HEK293 (cell line): ENCODE measurements around the gene ARHGAP6.

Source experiments
- CTCF ChIA-PET: fragments of 350-600 bp; formaldehyde crosslinking; extraction: SDS; loops from one replicate; lab custom pipeline; 2021; ENCODE audit warnings: antibody characterized with exemption; lab: Yijun Ruan, JAX
- POLR2A ChIA-PET: fragments of 300-600 bp; formaldehyde crosslinking; extraction: SDS; loops from one replicate; lab custom pipeline; 2020; ENCODE audit warnings: antibody characterized with exemption, inconsistent platforms; lab: Yijun Ruan, JAX
- H3K27ac ChIP-seq: fragments of 200-500 bp; sonication (Bioruptor generic); 2 replicates; pipeline ENCODE4 v1.5.1; 2014; ENCODE audit warnings: low read depth, low read length, control low read depth, inconsistent platforms; ENCODE audit errors: extremely low read depth
- H3K36me3 ChIP-seq, 2 experiments: fragments of 200-500 bp in 1 of 2; sonication (Bioruptor generic) in 1 of 2; 1 replicate in 1 of 2; 2 replicates in 1 of 2; pipeline ENCODE4 v1.5.1; 2014 to 2017; ENCODE audit warnings: inconsistent platforms in 2 of 2, low read length in 2 of 2; ENCODE audit not compliant: control insufficient read depth in 2 of 2, insufficient read depth in 1 of 2
- H3K4me1 ChIP-seq: fragments of 200-500 bp; sonication (Bioruptor generic); 2 replicates; pipeline ENCODE4 v1.5.1; 2014; ENCODE audit warnings: mild to moderate bottlenecking, low read length, inconsistent platforms; ENCODE audit not compliant: control insufficient read depth, insufficient read depth
- H3K4me3 ChIP-seq: 2 replicates; pipeline ENCODE4 v1.5.1; 2011; ENCODE audit warnings: low read depth, mild to moderate bottlenecking, control low read depth, low read length, moderate library complexity
- H3K9me3 ChIP-seq: fragments of 200-500 bp; sonication (Bioruptor generic); 2 replicates; pipeline ENCODE4 v1.5.1; 2014; ENCODE audit warnings: low read depth, low read length, inconsistent platforms; ENCODE audit not compliant: control insufficient read depth, insufficient read depth
- KLF16 ChIP-seq: fragments of 450-650 bp; formaldehyde crosslinking; IDR thresholded peaks from 2 replicates; pipeline ENCODE4 v1.5.1; 2017; ENCODE audit warnings: missing biosample characterization, missing genetic modification characterization
- KLF8 ChIP-seq: fragments of 450-650 bp; formaldehyde crosslinking; IDR thresholded peaks from 2 replicates; pipeline ENCODE4 v1.5.1; 2016; ENCODE audit warnings: missing biosample characterization, missing genetic modification characterization
- OVOL3 ChIP-seq: fragments of 450-650 bp; formaldehyde crosslinking; IDR thresholded peaks from 2 replicates; pipeline ENCODE4 v1.5.1; 2016; ENCODE audit warnings: missing biosample characterization, missing genetic modification characterization
- PRDM1 ChIP-seq: fragments of 450-650 bp; formaldehyde crosslinking; IDR thresholded peaks from 2 replicates; pipeline ENCODE4; 2016; ENCODE audit warnings: missing biosample characterization, missing genetic modification characterization
- SP2 ChIP-seq: fragments of 450-650 bp; formaldehyde crosslinking; IDR thresholded peaks from 2 replicates; pipeline ENCODE4 v1.5.1; 2016; ENCODE audit warnings: missing biosample characterization, missing genetic modification characterization
- ZBTB1 ChIP-seq: fragments of 450-650 bp; formaldehyde crosslinking; IDR thresholded peaks from 2 replicates; pipeline ENCODE4 v1.5.1; 2016; ENCODE audit warnings: missing biosample characterization, missing genetic modification characterization
- ZBTB48 ChIP-seq: fragments of 450-650 bp; formaldehyde crosslinking; IDR thresholded peaks from 2 replicates; pipeline ENCODE4 v1.5.1; 2016; ENCODE audit warnings: missing biosample characterization, missing genetic modification characterization
- ZBTB49 ChIP-seq: fragments of 450-650 bp; formaldehyde crosslinking; IDR thresholded peaks from 2 replicates; pipeline ENCODE4 v1.5.1; 2016; ENCODE audit warnings: missing biosample characterization, missing genetic modification characterization, low read depth
- ZBTB6 ChIP-seq: fragments of 450-650 bp; formaldehyde crosslinking; IDR thresholded peaks from 2 replicates; pipeline ENCODE4 v1.5.1; 2017; ENCODE audit warnings: missing biosample characterization, missing genetic modification characterization
- ZBTB8A ChIP-seq: fragments of 450-650 bp; formaldehyde crosslinking; IDR thresholded peaks from 2 replicates; pipeline ENCODE4 v1.5.1; 2016; ENCODE audit warnings: missing biosample characterization, missing genetic modification characterization
- ZNF23 ChIP-seq: fragments of 450-650 bp; formaldehyde crosslinking; IDR thresholded peaks from 2 replicates; pipeline ENCODE4 v1.5.1; 2016; ENCODE audit warnings: missing biosample characterization, missing genetic modification characterization, borderline replicate concordance
- ZNF473 ChIP-seq: fragments of 450-650 bp; formaldehyde crosslinking; IDR thresholded peaks from 2 replicates; pipeline ENCODE4 v1.5.1; 2017; ENCODE audit warnings: missing biosample characterization, missing genetic modification characterization
- ZNF501 ChIP-seq: fragments of 450-650 bp; formaldehyde crosslinking; IDR thresholded peaks from 2 replicates; pipeline ENCODE4 v1.5.1; 2016; ENCODE audit warnings: missing biosample characterization, missing genetic modification characterization
- ZNF510 ChIP-seq: fragments of 450-650 bp; formaldehyde crosslinking; IDR thresholded peaks from 2 replicates; pipeline ENCODE4 v1.5.1; 2018; ENCODE audit warnings: mild to moderate bottlenecking, missing genetic modification characterization, missing biosample characterization; ENCODE audit not compliant: insufficient replicate concordance
- ZNF629 ChIP-seq: fragments of 450-650 bp; formaldehyde crosslinking; IDR thresholded peaks from 2 replicates; pipeline ENCODE4 v1.5.1; 2017; ENCODE audit warnings: missing biosample characterization, missing genetic modification characterization
- ZNF776 ChIP-seq: fragments of 450-650 bp; formaldehyde crosslinking; IDR thresholded peaks from 2 replicates; pipeline ENCODE4 v1.5.0; 2017; ENCODE audit warnings: missing biosample characterization, missing genetic modification characterization, borderline replicate concordance
- TF ChIP-seq, protein P1 (sequence below): fragments of 450-650 bp; formaldehyde crosslinking; IDR thresholded peaks from 2 replicates; pipeline ENCODE4 v1.5.1; 2017; ENCODE audit warnings: missing biosample characterization, missing genetic modification characterization
- TF ChIP-seq, protein P2 (sequence below): fragments of 450-650 bp; formaldehyde crosslinking; IDR thresholded peaks from 2 replicates; pipeline ENCODE4 v1.5.1; 2016; ENCODE audit warnings: missing biosample characterization, missing genetic modification characterization
- TF ChIP-seq, protein P3 (sequence below): fragments of 450-650 bp; IDR thresholded peaks from 2 replicates; pipeline ENCODE4 v1.5.1; 2018; ENCODE audit warnings: missing biosample characterization, missing genetic modification characterization
- TF ChIP-seq, protein P4 (sequence below): fragments of 450-650 bp; formaldehyde crosslinking; IDR thresholded peaks from 2 replicates; pipeline ENCODE4 v1.5.1; 2016; ENCODE audit warnings: missing biosample characterization, missing genetic modification characterization
- TF ChIP-seq, protein P5 (sequence below): fragments of 450-650 bp; formaldehyde crosslinking; IDR thresholded peaks from 2 replicates; pipeline ENCODE4 v1.5.1; 2016; ENCODE audit warnings: missing biosample characterization, missing genetic modification characterization

The ARHGAP6 gene

DNA sequence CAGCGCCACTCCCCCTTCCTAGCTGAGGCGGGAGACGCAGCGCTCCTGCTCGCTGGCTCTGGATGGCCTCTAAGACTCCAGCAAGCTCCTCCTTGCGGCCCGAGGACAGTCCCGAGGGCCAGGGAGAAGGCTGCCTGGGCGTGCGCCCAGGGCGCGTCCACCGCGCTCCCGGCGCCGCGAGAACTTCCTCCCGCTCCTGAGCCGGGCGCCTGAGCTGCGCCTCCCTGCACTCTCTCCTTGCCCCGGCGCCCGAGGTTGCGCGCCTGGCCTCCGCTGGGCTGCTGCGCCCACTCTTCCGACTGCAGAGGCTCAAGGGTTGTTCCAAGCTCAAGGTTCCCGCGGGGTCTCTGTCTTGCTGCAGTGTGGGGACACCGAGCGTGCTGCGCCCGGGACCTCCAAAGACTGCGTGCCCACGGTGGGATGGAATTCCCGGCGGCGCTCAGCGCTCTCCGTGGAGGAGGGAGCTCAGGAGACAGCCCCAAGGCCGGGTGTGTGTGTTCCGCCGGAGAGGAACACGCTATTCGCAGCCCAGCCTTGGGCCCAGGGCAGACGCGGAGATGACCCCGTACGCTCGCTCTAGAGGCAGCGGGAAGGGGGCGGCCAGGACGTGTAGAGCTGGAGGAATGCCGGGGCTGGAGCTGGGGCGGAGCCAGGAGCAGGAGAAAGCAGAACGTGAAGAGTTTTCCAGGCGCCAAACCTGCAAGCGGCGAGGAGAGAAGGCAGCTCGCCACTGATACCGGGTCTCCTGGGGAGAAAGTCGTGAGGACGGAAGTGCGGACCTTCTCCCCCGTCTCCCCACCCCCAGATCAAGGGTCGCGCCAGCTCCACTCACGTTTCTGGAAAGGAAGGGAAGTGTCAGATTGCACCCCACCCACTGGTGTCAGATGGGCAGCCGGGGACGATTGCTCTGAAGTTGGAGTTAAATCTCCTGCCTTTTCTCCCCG lies at the start of gene ARHGAP6:
Gene ARHGAP6, minus strand, starts transcription at position 753 of the 944 bp plus-strand sequence. CDS start 1,092 bp downstream, outside the sequence.
- no peaks in the 10 kb centered on the region for H3K9me3 ChIP-seq
- CTCF ChIA-PET = interaction anchor here (0.5 kb wide), 1 partner anchor 76 kb away, joined by 3 read pairs; no protein-coding TSS in a partner anchor
- no peaks in the 10 kb centered on the region for H3K4me1 ChIP-seq
- POLR2A ChIA-PET = no interaction called here
- no peaks in the 10 kb centered on the region for H3K36me3 ChIP-seq
- H3K4me3 ChIP-seq = peak within 1 kb of the TSS; percentile 37
- no peak within 1 kb of the TSS for H3K27ac ChIP-seq
- TF ChIP-seq ZNF629 (tag by site-specific recombination) (no peak), SP2 (tag by site-specific recombination) (peak; percentile 25; the same call in 1 of the 2 replicates), ZBTB8A (peak; percentile 63), KLF8 (no peak), PRDM1 (tag by site-specific recombination) (peak; percentile 37; the same call in 1 of the 2 replicates), ZNF501 (no peak), ZBTB6 (peak; percentile 96), ZBTB48 (tag by site-specific recombination) (no peak), ZNF510 (tag by site-specific recombination) (no peak), ZBTB49 (tag by site-specific recombination) (no peak), ZNF473 (tag by site-specific recombination) (no peak), ZBTB1 (tag by site-specific recombination) (no peak), KLF16 (no peak), ZNF776 (tag by site-specific recombination) (no peak), OVOL3 (no peak), ZNF23 (tag by site-specific recombination) (no peak)
- TF ChIP-seq, protein P1, sequence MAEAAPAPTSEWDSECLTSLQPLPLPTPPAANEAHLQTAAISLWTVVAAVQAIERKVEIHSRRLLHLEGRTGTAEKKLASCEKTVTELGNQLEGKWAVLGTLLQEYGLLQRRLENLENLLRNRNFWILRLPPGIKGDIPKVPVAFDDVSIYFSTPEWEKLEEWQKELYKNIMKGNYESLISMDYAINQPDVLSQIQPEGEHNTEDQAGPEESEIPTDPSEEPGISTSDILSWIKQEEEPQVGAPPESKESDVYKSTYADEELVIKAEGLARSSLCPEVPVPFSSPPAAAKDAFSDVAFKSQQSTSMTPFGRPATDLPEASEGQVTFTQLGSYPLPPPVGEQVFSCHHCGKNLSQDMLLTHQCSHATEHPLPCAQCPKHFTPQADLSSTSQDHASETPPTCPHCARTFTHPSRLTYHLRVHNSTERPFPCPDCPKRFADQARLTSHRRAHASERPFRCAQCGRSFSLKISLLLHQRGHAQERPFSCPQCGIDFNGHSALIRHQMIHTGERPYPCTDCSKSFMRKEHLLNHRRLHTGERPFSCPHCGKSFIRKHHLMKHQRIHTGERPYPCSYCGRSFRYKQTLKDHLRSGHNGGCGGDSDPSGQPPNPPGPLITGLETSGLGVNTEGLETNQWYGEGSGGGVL (tag by site-specific recombination) = no peak
- TF ChIP-seq, protein P2, sequence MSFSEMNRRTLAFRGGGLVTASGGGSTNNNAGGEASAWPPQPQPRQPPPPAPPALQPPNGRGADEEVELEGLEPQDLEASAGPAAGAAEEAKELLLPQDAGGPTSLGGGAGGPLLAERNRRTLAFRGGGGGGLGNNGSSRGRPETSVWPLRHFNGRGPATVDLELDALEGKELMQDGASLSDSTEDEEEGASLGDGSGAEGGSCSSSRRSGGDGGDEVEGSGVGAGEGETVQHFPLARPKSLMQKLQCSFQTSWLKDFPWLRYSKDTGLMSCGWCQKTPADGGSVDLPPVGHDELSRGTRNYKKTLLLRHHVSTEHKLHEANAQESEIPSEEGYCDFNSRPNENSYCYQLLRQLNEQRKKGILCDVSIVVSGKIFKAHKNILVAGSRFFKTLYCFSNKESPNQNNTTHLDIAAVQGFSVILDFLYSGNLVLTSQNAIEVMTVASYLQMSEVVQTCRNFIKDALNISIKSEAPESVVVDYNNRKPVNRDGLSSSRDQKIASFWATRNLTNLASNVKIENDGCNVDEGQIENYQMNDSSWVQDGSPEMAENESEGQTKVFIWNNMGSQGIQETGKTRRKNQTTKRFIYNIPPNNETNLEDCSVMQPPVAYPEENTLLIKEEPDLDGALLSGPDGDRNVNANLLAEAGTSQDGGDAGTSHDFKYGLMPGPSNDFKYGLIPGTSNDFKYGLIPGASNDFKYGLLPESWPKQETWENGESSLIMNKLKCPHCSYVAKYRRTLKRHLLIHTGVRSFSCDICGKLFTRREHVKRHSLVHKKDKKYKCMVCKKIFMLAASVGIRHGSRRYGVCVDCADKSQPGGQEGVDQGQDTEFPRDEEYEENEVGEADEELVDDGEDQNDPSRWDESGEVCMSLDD (tag by site-specific recombination) = no peak
- TF ChIP-seq, protein P3, sequence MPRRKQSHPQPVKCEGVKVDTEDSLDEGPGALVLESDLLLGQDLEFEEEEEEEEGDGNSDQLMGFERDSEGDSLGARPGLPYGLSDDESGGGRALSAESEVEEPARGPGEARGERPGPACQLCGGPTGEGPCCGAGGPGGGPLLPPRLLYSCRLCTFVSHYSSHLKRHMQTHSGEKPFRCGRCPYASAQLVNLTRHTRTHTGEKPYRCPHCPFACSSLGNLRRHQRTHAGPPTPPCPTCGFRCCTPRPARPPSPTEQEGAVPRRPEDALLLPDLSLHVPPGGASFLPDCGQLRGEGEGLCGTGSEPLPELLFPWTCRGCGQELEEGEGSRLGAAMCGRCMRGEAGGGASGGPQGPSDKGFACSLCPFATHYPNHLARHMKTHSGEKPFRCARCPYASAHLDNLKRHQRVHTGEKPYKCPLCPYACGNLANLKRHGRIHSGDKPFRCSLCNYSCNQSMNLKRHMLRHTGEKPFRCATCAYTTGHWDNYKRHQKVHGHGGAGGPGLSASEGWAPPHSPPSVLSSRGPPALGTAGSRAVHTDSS = 0 out of 2 replicates have a peak, but pooled peaks have one; percentile 33
- TF ChIP-seq, protein P4, sequence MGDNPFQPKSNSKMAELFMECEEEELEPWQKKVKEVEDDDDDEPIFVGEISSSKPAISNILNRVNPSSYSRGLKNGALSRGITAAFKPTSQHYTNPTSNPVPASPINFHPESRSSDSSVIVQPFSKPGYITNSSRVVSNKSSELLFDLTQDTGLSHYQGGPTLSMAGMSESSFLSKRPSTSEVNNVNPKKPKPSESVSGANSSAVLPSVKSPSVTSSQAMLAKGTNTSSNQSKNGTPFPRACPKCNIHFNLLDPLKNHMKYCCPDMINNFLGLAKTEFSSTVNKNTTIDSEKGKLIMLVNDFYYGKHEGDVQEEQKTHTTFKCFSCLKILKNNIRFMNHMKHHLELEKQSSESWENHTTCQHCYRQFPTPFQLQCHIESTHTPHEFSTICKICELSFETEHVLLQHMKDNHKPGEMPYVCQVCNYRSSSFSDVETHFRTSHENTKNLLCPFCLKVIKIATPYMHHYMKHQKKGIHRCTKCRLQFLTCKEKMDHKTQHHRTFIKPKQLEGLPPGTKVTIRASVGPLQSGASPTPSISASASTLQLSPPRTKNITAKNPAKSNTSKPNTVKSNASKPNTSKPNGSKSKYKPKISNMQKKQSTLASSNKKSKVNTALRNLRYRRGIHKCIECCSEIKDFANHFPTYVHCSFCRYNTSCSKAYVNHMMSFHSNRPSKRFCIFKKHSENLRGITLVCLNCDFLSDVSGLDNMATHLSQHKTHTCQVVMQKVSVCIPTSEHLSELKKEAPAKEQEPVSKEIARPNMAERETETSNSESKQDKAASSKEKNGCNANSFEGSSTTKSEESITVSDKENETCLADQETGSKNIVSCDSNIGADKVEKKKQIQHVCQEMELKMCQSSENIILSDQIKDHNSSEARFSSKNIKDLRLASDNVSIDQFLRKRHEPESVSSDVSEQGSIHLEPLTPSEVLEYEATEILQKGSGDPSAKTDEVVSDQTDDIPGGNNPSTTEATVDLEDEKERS = no peak
- TF ChIP-seq, protein P5, sequence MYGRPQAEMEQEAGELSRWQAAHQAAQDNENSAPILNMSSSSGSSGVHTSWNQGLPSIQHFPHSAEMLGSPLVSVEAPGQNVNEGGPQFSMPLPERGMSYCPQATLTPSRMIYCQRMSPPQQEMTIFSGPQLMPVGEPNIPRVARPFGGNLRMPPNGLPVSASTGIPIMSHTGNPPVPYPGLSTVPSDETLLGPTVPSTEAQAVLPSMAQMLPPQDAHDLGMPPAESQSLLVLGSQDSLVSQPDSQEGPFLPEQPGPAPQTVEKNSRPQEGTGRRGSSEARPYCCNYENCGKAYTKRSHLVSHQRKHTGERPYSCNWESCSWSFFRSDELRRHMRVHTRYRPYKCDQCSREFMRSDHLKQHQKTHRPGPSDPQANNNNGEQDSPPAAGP (tag by site-specific recombination) = no peak
